LoVo (cell line): Measurements from ENCODE around the gene SSTR3.
"Not testable (repeated sequence)": the region's sequence is repeated elsewhere in the genome, so short reads cannot be mapped to it uniquely, and the experiment has no call there.

Experiments used
- DNase-seq: peaks from one replicate; pipeline ENCODE4 v3.0.0-alpha.2; 2016; ENCODE audit warnings: low spot score

SSTR3 gene

GRCh38 chr22:37181681-37182080, 30.6 kb downstream of the SSTR3 start:
- DNase-seq, result no peak

DNA sequence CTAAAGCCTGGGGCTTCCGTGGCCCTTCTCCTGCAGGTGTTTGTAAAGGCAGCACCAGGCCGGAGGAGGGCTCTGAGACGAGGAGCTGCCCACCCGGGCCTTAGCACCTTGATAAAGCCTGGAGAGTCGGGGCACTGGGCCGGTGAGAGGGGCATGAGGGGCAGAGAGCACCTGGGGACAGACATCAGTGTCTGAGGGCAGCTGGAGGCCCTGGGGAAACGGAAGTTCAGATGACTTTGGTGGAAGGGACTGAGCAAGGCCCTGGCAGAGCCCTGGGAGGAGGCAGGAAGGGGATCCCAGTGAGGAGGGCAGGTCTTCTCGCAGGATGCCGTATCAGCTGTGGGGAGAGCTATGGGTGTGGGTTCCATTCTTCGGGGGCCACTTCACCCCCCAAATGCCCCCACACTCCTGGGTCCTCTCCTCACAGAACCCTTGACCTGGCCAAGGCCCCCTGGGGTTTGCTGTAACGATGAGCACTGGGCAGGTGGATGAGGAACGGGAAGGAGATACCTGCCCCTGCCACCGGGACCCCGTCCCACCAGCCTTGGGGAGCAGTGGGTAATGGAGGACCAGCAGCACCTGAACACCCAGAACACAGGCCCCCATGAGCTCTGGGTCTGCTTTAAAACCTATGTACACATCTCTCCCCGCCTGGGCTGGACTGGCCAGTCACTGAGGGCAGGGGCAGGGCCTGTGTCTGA, 31.6 kb downstream of the SSTR3 start:
- no peak for DNase-seq

DNA sequence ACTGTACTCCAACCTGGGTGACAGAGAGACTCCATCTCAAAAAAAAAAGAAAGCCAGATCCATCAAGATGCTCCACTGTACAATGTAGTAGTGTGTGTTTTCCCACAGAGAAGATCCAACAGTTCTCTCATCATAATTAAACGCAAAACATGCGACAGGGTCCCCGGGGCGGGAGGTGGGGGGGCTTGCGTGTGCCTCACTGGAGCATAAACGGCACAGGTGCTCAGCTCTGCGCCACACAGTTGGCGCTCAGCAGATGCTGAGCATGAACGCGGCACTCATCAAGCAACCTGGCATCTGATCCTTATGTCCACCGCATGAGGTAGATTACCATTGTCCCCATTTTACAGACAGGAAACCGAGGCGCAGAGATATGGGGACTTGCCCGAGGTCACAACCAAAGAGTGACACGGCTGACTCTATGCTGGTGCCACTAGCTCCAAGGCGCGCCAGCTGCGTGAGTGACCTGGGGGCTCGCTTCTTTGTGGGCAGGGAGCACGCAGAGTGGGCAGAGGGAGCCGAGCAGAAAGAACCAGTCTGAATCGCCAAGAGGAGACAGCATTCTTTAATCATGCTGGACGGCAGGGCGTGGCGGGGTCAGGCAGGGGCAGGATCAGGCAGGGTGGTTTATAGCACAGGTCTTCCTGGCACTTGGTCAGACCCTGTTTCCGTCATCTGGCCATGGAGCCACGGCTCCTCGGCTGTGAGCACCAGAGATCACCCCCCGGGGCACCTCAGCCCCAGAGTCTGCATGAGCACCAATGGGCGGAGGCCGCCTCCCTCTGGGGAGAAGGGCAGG, 32.5 kb downstream of the SSTR3 start:
- DNase-seq, result no peak

- DNase-seq, result no peak
Measured at GRCh38 chr22:37179126-37179470, 33.2 kb downstream of the SSTR3 start.

- no peak for DNase-seq
Measured at GRCh38 chr22:37178350-37179125, 33.7 kb downstream of the SSTR3 start.

- DNase-seq, result no peak
Measured at GRCh38 chr22:37177755-37178154, 34.5 kb downstream of the SSTR3 start.

GRCh38 chr22:37177221-37177620, 35.1 kb downstream of the SSTR3 start:
- no peak for DNase-seq

- DNase-seq, result no peak
Measured at GRCh38 chr22:37176464-37177061, 35.7 kb downstream of the SSTR3 start.

DNA sequence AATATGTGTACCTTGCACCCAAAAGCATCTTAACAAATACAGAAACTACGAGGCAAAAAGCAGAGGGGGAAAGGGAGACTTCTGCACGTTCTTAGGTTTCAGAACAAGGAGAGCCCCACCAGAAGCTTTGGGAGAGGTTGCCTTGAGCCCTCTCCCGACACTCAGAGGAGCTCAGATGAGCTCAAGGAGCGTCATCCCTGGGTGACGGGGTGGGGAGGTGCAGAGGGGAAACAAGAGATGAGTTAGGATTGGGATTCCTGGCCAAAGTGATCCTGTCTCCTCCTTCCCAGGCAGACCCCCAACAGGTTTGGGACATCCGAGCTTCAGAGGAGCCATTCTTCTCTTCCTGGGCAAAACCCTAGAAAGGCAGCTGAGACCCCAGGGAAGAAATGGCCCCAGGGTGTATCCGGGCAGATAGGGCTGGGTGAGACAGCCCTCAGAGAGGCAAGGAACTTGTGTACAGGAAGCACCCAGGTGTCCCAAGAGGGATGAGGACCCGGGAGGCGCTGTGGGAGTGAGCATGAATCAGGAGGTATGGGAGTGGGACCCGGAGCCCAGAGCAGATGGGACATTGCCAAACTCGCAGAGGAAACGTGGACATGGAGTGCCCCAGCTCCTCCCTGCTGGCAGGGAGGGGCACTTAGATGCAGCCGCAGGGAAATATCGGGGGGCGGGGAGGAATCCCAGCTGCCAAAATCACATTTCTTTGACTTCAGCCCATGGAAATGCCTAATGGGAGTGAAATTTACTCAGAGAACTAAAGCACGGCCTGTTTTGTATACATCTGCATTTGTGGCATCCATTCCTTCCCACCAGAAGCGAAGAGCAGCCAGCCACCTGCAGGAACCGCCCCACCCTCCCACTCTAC, 36.6 kb downstream of the SSTR3 start:
- no peak for DNase-seq

GRCh38 chr22:37174964-37175363, 37.3 kb downstream of the SSTR3 start:
- no peak for DNase-seq

GRCh38 chr22:37173709-37174108, 38.6 kb downstream of the SSTR3 start:
- DNase-seq, result no peak

- DNase-seq, result no peak
Measured at GRCh38 chr22:37172266-37173245, 39.7 kb downstream of the SSTR3 start.

- DNase-seq, result no peak
Measured at GRCh38 chr22:37171662-37172061, 40.6 kb downstream of the SSTR3 start.

DNA sequence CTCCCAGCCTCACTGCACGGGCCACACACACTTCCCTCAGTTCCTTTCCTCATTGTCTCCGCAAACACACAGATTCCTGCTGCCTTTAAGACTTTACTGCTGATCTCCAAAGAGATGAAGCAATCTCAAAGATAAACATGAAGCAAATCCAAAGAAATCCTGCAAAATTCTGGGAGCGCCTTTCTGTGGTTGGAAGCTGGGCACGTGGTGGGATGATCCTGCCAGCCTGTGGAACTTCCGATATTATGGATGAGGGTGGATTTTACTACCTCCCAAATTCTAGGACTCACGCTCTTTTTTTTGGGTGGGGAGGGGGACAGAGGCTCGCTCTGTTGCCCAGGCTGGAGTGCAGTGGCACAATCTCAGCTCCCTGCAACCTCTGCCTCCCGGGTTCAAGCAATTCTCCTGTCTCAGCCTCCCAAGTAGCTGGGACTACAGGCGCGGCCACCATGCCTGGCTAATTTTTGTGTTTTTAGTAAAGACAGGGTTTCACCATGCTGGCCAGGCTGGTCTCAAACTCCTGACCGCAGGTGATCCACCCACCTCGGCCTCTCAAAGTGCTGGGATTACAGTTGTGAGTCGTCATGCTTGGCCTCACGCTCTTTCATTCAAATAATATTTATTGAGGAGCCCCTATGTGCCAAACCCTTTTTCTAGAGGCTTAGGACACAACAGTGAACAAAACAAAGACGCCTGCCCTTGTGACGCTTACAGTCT, 41.4 kb downstream of the SSTR3 start:
- not testable (repeated sequence) for DNase-seq

DNA sequence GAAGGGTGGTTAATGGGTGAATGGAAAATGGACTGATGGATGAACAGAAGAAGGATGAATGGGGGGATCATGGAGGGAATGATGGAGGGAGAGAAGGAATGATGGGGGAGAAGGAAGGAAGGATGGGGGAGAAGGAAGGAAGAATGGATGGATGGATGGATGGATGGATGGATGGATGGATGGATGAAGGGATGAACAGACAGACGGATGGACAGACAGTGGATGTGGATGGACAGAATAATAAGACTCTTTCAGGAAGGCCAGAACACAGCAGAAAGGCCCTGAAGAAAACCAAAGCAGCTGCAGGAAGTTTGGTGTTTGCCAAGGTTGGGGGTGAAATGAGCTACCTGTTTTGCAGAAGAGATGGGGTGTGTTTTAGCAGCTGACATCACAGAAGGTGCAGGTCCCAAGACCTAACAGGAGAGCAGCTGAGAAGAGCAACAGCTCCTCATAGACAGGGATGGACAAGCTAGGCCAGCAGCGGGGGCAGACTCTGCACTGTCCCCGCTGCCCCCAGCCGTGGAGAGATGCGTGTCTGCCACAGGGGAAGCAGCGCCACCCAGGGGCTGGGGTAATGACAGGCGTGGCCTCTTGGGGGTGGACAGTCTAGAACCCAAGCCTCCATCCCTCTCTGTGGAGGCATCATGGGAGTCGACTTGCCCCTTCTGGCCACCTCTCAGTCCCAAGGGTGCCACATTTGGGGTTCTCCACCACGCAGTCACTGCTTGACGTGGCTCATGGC, 42.2 kb downstream of the SSTR3 start:
- no peak for DNase-seq

DNA sequence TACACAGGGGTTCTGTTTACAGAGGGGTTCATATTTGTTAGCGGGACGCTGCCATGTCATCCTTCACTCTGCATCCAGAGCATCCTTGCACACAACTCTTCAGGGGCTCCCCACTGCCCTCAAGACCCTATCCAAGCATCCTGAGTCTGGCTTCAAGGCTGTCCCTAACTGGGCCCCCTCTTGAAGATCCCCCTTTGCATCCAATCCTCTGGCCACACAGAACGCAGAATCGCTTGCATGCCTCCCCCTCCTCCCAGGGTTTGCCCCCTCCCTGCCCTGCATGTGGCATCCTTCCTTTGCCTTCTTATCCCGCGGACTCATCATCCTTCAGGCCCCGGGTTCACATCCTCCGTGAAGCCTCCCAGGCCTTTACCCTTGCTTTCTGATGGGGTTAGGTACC, 42.9 kb downstream of the SSTR3 start:
- no peak for DNase-seq

GRCh38 chr22:37167981-37168647, 44.2 kb downstream of the SSTR3 start:
- DNase-seq, result no peak
